CD4-positive, alpha-beta T cell (primary cell): Measurements from ENCODE around the gene DDN. TPM values are rescaled to one million over a fixed set of nuclear protein-coding genes. Genes with fewer than 3 reads are reported as not detected.

Source experiments
- ATAC-seq: fragments of 200-7000 bp; cut with Tn5 transposase; one replicate; pipeline ENCODE4 v1.10.0; 2022; ENCODE audit warnings: mild to moderate bottlenecking; ENCODE audit not compliant: poor library complexity
- CTCF ChIA-PET: fragments of 350-600 bp; sonication (Branson Sonifier 250); formaldehyde crosslinking; loops from one replicate; lab custom pipeline; 2021; ENCODE audit warnings: antibody characterized with exemption, inconsistent platforms; lab: Charles Lee
- POLR2A ChIA-PET: fragments of 350-600 bp; sonication (Branson Sonifier 250); formaldehyde crosslinking; loops from one replicate; lab custom pipeline; 2021; ENCODE audit warnings: antibody characterized with exemption, inconsistent platforms; lab: Charles Lee
- DNase-seq, 14 experiments: peaks; one replicate each; pipeline ENCODE4 v3.0.0-alpha.2; 2013 to 2020; ENCODE audit warnings: mixed read lengths in 2 of 14
- H3K27ac ChIP-seq, 2 donors: one replicate each; pipeline versions ENCODE4 v1.5.1 to v1.7.0; 2013; ENCODE audit warnings: low read length in 2 of 2, low read depth in 1 of 2, mild to moderate bottlenecking in 1 of 2
- H3K27me3 ChIP-seq, 2 experiments: 1 replicate in 1 of 2; 2 replicates in 1 of 2; pipeline versions ENCODE4 v1.6.1 to v1.7.0; 2013; ENCODE audit warnings: low read length in 2 of 2, control low read depth in 1 of 2, mild to moderate bottlenecking in 1 of 2, moderate library complexity in 1 of 2; ENCODE audit not compliant: insufficient read depth in 2 of 2, control insufficient read depth in 1 of 2
- H3K36me3 ChIP-seq: one replicate; pipeline ENCODE4 v1.6.1; 2013; ENCODE audit warnings: low read length, control low read depth; ENCODE audit not compliant: insufficient read depth
- H3K4me1 ChIP-seq: one replicate; pipeline ENCODE4 v1.6.1; 2013; ENCODE audit warnings: low read length, control low read depth; ENCODE audit not compliant: insufficient read depth
- H3K4me3 ChIP-seq: one replicate; pipeline ENCODE4 v1.5.1; 2013; ENCODE audit warnings: mild to moderate bottlenecking, low read length, moderate library complexity
- H3K9me3 ChIP-seq, 2 experiments: 1 replicate in 1 of 2; 2 replicates in 1 of 2; pipeline versions ENCODE4 v1.6.1 to v1.7.0; 2013; ENCODE audit warnings: low read length in 2 of 2, mild to moderate bottlenecking in 2 of 2, control low read depth in 1 of 2, moderate library complexity in 1 of 2; ENCODE audit not compliant: control insufficient read depth in 1 of 2, insufficient read depth in 1 of 2
- H3K27ac Mint-ChIP-seq: one replicate; pipeline ENCODE4 v1.8.0; 2020; ENCODE audit warnings: mixed read lengths
- H3K27me3 Mint-ChIP-seq: one replicate; pipeline ENCODE4 v1.8.0; 2021; ENCODE audit warnings: mixed read lengths
- H3K36me3 Mint-ChIP-seq: one replicate; pipeline ENCODE4 v1.8.0; 2021; ENCODE audit warnings: low read depth, mixed read lengths
- H3K4me1 Mint-ChIP-seq: one replicate; pipeline ENCODE4 v1.8.0; 2021; ENCODE audit warnings: low read depth, mixed read lengths
- H3K4me3 Mint-ChIP-seq: one replicate; pipeline ENCODE4 v1.8.0; 2020; ENCODE audit warnings: mild to moderate bottlenecking, mixed read lengths
- H3K9me3 Mint-ChIP-seq: one replicate; pipeline ENCODE4 v1.8.0; 2020; ENCODE audit warnings: mixed read lengths
- intact Hi-C, 2 experiments: fragments of 100-400 bp; cut with DNase I in 1 of 2; cut with micrococcal nuclease in 1 of 2; formaldehyde crosslinking; loops; one replicate each; pipeline versions ENCODE4 v1.15.1 to v1.9.0; 2023 to 2025; cut with DNase I, micrococcal nuclease
- total RNA-seq, 174 experiments: library from RNA in 2 of 174; stranded (reverse) in 2 of 174; gene quantifications; one replicate each; pipeline ENCODE4 v1.2.3 and lab custom pipeline; 2021 to 2026
- TF ChIP-seq, protein P1 (sequence below): fragments of 200-600 bp; IDR thresholded peaks from one replicate; pipeline ENCODE4 v1.8.0; 2022; ENCODE audit warnings: antibody characterized with exemption, mild to moderate bottlenecking

Gene DDN
- total RNA-seq, 2 experiments from 2014 or later: 0.30 to 0.47 TPM

DNA sequence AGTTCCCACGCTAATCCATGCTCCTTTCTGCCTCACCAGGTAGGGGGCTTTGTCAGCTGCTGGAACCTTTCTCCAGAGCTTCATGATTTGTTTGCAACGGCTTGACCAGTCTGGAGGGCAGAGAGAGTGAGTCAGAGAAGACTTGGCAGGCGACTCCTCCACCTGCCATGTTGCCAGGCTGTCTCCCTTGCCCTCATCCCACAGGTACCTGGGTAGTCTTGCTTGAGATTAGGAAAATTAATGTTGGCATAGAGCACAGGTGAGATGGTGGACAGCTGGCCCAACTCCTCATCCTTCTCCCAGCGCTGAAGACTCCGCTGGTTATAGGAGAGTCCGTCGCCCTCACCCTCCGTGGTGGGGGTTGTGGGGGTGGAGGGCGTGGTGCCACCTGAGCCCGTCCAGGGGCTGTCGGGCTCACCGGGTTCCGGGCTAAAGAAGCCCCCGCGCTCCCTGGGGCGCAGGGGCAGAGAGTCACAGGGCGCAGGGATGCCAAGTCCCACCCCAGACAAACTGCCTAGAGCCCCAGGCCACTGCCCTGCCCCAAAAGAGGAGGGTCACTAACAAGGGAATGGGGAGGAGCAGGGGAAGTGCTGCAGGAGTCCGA, 42.8 kb upstream of the DDN start:
- ATAC-seq: no peak
- ChIA-PET CTCF (no interaction called here), POLR2A (no interaction called here)
- H3K27me3 Mint-ChIP-seq: no peaks in the 10 kb centered on the region
- DNase-seq: no peak
- no peak overlapping the region for H3K4me3 Mint-ChIP-seq
- H3K9me3 Mint-ChIP-seq: no peaks in the 10 kb centered on the region
- H3K9me3 ChIP-seq: no peaks in the 10 kb centered on the region
- H3K27ac ChIP-seq: no peak overlapping the region
- H3K27me3 ChIP-seq: no peaks in the 10 kb centered on the region
- TF ChIP-seq, protein P1, sequence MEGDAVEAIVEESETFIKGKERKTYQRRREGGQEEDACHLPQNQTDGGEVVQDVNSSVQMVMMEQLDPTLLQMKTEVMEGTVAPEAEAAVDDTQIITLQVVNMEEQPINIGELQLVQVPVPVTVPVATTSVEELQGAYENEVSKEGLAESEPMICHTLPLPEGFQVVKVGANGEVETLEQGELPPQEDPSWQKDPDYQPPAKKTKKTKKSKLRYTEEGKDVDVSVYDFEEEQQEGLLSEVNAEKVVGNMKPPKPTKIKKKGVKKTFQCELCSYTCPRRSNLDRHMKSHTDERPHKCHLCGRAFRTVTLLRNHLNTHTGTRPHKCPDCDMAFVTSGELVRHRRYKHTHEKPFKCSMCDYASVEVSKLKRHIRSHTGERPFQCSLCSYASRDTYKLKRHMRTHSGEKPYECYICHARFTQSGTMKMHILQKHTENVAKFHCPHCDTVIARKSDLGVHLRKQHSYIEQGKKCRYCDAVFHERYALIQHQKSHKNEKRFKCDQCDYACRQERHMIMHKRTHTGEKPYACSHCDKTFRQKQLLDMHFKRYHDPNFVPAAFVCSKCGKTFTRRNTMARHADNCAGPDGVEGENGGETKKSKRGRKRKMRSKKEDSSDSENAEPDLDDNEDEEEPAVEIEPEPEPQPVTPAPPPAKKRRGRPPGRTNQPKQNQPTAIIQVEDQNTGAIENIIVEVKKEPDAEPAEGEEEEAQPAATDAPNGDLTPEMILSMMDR: no peak
- no peak overlapping the region for H3K4me3 ChIP-seq
- intact Hi-C loops: loop anchor here in 1 of 2 experiments (2.0 kb wide), 1 partner anchor 45 kb away; no protein-coding TSS in a partner anchor
- peaks cover 6% of the 10 kb centered on the region for H3K4me1 Mint-ChIP-seq
- peaks cover 11% of the 10 kb centered on the region for H3K4me1 ChIP-seq
- no peak overlapping the region for H3K27ac Mint-ChIP-seq
- peaks cover 98% of the 10 kb centered on the region for H3K36me3 ChIP-seq
- H3K36me3 Mint-ChIP-seq: peaks cover 94% of the 10 kb centered on the region

DNA sequence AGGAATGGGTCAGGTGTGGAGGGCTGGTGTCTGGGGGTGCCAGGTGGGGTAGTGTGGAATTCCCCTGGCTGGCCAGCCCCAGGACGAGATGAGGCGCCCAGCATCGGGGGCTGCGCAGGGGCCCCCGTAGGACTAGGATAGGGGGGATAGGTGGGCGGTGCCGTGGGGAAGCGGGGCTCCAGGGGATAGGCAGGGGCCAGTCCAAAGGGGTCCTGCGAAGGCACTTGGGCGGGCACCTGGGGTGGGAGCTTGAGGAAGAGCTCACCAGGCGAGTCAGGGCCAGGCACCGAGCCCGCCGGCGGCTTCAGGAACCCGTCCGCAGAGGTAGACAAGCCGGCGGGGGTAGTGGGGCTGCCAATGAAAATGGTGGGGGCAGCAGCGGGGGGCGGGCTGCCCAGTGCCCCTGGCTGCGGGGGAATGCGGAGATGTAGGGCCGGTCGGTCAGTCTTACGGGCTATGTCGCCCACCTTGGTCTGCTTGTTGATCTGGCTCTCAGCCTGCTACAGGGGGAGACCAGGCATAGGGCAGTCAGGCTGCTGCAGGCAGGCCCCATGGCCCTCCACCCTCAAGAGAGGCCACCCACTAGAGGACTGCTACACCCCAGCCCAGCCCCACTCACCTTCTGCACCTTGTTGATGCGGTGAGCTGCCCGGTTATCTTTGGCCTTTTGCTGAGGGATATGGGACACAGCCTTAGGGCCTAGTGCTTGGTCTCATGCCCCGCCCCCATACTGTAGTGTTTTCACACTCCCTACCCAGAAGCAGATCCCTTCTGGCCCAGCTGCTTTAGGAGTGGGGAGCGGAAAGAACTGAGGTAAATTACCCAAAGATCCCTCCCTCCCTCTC, 42.1 kb upstream of the DDN start:
- Mint-ChIP-seq H3K9me3 (no peaks in the 10 kb centered on the region), H3K36me3 (peaks cover 93% of the 10 kb centered on the region), H3K27ac (no peak overlapping the region), H3K4me3 (no peak overlapping the region), H3K4me1 (peaks cover 6% of the 10 kb centered on the region), H3K27me3 (no peaks in the 10 kb centered on the region)
- TF ChIP-seq, protein P1: no peak
- Histone ChIP-seq H3K9me3 (no peaks in the 10 kb centered on the region), H3K27me3 (no peaks in the 10 kb centered on the region), H3K4me3 (no peak overlapping the region), H3K27ac (no peak overlapping the region), H3K36me3 (peaks cover 96% of the 10 kb centered on the region), H3K4me1 (peaks cover 11% of the 10 kb centered on the region)
- ChIA-PET POLR2A (no interaction called here), CTCF (interaction anchor here (0.9 kb wide), 1 partner anchor 23 kb away, joined by 3 read pairs; no protein-coding TSS in a partner anchor)
- DNase-seq (no peak), ATAC-seq (no peak)
- intact Hi-C loops: no loop called here

DNA sequence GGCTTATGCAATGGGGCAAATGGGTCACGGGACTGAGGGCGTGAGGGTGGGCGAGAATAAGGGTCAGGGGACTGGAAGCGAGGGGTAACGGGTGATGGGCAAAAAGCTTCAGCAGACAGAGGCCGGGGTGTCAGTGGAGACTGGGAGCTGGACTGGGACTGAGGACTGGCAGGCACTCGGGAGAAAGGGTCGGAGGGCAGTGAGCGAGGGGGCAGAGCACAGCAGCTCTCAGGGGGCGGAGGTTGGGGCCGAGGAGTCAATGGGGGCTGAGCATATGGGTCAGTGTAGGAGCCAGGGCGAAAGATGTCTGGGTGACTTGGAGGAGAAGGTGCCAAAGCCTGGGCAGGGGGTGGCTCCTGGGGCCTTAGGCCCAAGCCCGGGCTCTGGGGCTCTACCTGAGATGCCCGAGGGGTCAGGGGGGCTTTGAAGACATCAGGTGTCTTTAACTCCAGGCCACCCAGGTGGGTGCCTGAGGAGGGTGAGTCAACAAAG, 41.2 kb upstream of the DDN start:
- Mint-ChIP-seq H3K36me3 (peaks cover 92% of the 10 kb centered on the region), H3K4me1 (peaks cover 6% of the 10 kb centered on the region), H3K27ac (no peak overlapping the region), H3K9me3 (no peaks in the 10 kb centered on the region), H3K27me3 (no peaks in the 10 kb centered on the region), H3K4me3 (no peak overlapping the region)
- ChIA-PET POLR2A (no interaction called here), CTCF (interaction anchor here (0.9 kb wide), 1 partner anchor 24 kb away, joined by 3 read pairs; no protein-coding TSS in a partner anchor)
- intact Hi-C loops: no loop called here
- H3K4me1 ChIP-seq: peaks cover 11% of the 10 kb centered on the region
- no peaks in the 10 kb centered on the region for H3K27me3 ChIP-seq
- TF ChIP-seq, protein P1: no peak
- ATAC-seq (no peak), DNase-seq (no peak)
- H3K4me3 ChIP-seq: no peak overlapping the region
- H3K27ac ChIP-seq: no peak overlapping the region
- H3K36me3 ChIP-seq: peaks cover 88% of the 10 kb centered on the region
- no peaks in the 10 kb centered on the region for H3K9me3 ChIP-seq
